Gastroesophageal sphincter (tissue), 4 donors: ENCODE results near the gene IER3. TPM values are rescaled to one million over a fixed set of nuclear protein-coding genes. Genes with fewer than 3 reads are reported as not detected.

Experiments used
- ATAC-seq: fragments of 150-250 bp; one replicate; pipeline ENCODE4 v1.9.1; 2016; ENCODE audit warnings: mild to moderate bottlenecking, moderate library complexity
- H3K27ac ChIP-seq, 4 donors: fragments of 200-600 bp; sonication (generic) in 3 of 4; 1 replicate in 3 of 4; 2 replicates in 1 of 4; pipeline ENCODE4 v1.5.1; 2016 to 2019
- H3K27me3 ChIP-seq: fragments of 200-600 bp; sonication (generic); one replicate; pipeline ENCODE4 v1.5.1; 2019
- H3K36me3 ChIP-seq, 2 donors: fragments of 200-600 bp; sonication (generic); one replicate each; pipeline ENCODE4 v1.5.1; 2019; ENCODE audit warnings: control low read depth in 1 of 2
- H3K4me1 ChIP-seq, 3 donors: fragments of 200-600 bp; sonication (generic); 1 replicate in 2 of 3; 2 replicates in 1 of 3; pipeline ENCODE4 v1.5.1; 2016 to 2019; ENCODE audit warnings: control low read depth in 2 of 3
- H3K4me3 ChIP-seq, 2 donors: fragments of 200-600 bp; sonication (generic); one replicate each; pipeline ENCODE4 v1.5.1; 2019; ENCODE audit warnings: mild to moderate bottlenecking in 1 of 2, moderate library complexity in 1 of 2
- H3K9me3 ChIP-seq, 3 donors: fragments of 200-600 bp; sonication (generic); one replicate each; pipeline ENCODE4 v1.5.1; 2017 to 2019; ENCODE audit warnings: control low read depth in 2 of 3
- EP300 ChIP-seq: sonication (generic); formaldehyde crosslinking; IDR thresholded peaks from one replicate; pipeline ENCODE4 v1.6.1; 2017; ENCODE audit warnings: antibody characterized with exemption, mild to moderate bottlenecking
- POLR2A ChIP-seq, 2 donors: fragments of 450-650 bp; IDR thresholded peaks; one replicate each; pipeline ENCODE4 v1.6.1; 2017; ENCODE audit warnings: antibody characterized with exemption in 2 of 2, mild to moderate bottlenecking in 2 of 2, moderate library complexity in 1 of 2
- POLR2AphosphoS5 ChIP-seq: sonication (generic); formaldehyde crosslinking; IDR thresholded peaks from one replicate; pipeline ENCODE4 v1.6.1; 2017; ENCODE audit warnings: antibody characterized with exemption
- WGBS, 2 donors: methylation state at CpG; one replicate each; pipeline ENCODE4 v1.1.5; 2018; ENCODE audit warnings: low coverage in 1 of 2; 5-methylcytosine and 5-hydroxymethylcytosine counted together
- total RNA-seq, 4 donors: library from RNA; depleted of rRNA; stranded (reverse); fragments of >200 nt; gene quantifications; one replicate each; pipeline ENCODE4 v1.1.0, GENCODE V29; 2016
- TF ChIP-seq, protein P1 (sequence below), 4 experiments: fragments of 200-600 bp in 2 of 4; fragments of 450-650 bp in 2 of 4; sonication (generic) in 1 of 4; IDR thresholded peaks; one replicate each; pipeline ENCODE4 v1.5.1; 2017 to 2019; ENCODE audit warnings: antibody characterized with exemption in 4 of 4, mild to moderate bottlenecking in 2 of 4, moderate library complexity in 2 of 4

The IER3 gene
- total RNA-seq, 4 donors from 2014 or later: 5.6 to 31.9 (median 11.3) TPM

DNA sequence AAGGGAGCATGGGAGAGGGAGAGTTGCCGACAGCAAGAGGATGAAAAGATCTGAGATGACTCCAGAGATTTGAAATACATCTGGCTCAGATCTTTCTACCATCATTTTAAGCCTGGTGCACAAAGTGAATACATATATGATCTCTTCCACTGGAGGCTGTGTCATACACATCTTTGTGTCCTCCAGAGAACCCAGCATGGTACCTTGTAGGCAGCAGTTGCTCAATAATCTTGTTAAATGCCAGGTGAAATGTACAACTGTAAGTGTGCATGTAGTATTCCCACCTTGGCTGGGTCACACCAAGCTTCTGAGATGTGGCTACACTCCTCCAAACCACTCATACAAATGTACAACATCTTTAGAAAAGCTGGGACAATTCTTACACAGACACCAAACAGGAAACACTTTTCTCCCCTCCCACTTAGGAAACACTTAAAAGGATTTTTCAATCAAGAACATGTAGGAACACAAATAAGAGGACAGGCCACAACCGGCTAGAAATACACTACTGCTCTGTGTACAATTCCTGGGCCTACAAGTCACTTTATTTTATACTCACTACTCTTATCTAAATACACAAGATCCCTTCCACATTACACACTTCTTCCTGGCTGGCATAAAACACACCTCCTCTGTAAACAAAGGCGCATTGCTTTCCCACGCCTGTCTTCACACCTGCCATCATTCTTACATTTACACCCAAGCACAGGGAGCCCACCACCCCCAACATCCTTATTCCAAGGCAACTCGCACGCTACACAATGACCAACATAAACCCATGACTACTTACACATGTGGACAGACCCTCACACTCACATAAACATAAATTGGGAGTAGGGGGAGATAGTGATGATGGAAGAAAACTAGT is 3.8 kb upstream of the IER3 start:
- Histone ChIP-seq H3K4me3 (no peak overlapping the region), H3K4me1 (peaks cover 0 to 47% (median 8%) of the 10 kb centered on the region in 3 donors), H3K27ac (peak overlapping the region in 2 of 4 donors; percentile 23 to 45), H3K36me3 (no peaks in the 10 kb centered on the region), H3K9me3 (no peaks in the 10 kb centered on the region), H3K27me3 (no peaks in the 10 kb centered on the region)
- ATAC-seq: no peak
- 46 to 79% methylated on average over 3 to 6 of the region's 6 CpGs for WGBS, 2 donors
- TF ChIP-seq, protein P1, sequence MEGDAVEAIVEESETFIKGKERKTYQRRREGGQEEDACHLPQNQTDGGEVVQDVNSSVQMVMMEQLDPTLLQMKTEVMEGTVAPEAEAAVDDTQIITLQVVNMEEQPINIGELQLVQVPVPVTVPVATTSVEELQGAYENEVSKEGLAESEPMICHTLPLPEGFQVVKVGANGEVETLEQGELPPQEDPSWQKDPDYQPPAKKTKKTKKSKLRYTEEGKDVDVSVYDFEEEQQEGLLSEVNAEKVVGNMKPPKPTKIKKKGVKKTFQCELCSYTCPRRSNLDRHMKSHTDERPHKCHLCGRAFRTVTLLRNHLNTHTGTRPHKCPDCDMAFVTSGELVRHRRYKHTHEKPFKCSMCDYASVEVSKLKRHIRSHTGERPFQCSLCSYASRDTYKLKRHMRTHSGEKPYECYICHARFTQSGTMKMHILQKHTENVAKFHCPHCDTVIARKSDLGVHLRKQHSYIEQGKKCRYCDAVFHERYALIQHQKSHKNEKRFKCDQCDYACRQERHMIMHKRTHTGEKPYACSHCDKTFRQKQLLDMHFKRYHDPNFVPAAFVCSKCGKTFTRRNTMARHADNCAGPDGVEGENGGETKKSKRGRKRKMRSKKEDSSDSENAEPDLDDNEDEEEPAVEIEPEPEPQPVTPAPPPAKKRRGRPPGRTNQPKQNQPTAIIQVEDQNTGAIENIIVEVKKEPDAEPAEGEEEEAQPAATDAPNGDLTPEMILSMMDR (IDR thresholded peaks at IDR 0.05): no peak
- TF ChIP-seq EP300 (no peak), POLR2AphosphoS5 (no peak), POLR2A (IDR thresholded peaks at IDR 0.05) (no peak)

DNA sequence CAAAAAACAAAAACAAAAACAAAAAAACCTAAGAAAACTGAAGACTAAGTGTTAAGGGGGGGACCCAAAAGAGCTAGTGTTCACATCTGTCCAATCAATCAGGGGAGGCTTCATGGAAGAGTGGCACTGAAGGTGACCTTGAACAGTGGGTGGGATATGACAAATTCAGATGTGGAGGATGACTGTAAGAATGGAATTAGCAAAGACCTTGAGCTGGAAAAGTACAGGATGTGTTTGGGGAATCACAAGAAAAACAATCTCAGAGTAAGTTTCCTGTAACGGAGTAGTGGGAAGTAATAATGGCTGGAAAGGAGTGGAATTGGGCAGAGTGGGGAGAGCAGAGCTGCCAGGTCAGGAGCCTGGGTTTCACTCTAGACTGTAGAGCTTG is 2.9 kb upstream of the IER3 start:
- Histone ChIP-seq H3K27ac (peak overlapping the region in 1 of 4 donors; percentile 39), H3K36me3 (no peaks in the 10 kb centered on the region), H3K27me3 (no peaks in the 10 kb centered on the region), H3K4me1 (peaks cover 0 to 43% (median 6%) of the 10 kb centered on the region in 3 donors), H3K9me3 (no peaks in the 10 kb centered on the region), H3K4me3 (no peak overlapping the region)
- WGBS, 2 donors: 50 to 79% methylated on average over 1 of the region's 1 CpG
- TF ChIP-seq, protein P1 (IDR thresholded peaks at IDR 0.05): no peak
- TF ChIP-seq POLR2AphosphoS5 (no peak), EP300 (no peak)
- ATAC-seq: no peak

DNA sequence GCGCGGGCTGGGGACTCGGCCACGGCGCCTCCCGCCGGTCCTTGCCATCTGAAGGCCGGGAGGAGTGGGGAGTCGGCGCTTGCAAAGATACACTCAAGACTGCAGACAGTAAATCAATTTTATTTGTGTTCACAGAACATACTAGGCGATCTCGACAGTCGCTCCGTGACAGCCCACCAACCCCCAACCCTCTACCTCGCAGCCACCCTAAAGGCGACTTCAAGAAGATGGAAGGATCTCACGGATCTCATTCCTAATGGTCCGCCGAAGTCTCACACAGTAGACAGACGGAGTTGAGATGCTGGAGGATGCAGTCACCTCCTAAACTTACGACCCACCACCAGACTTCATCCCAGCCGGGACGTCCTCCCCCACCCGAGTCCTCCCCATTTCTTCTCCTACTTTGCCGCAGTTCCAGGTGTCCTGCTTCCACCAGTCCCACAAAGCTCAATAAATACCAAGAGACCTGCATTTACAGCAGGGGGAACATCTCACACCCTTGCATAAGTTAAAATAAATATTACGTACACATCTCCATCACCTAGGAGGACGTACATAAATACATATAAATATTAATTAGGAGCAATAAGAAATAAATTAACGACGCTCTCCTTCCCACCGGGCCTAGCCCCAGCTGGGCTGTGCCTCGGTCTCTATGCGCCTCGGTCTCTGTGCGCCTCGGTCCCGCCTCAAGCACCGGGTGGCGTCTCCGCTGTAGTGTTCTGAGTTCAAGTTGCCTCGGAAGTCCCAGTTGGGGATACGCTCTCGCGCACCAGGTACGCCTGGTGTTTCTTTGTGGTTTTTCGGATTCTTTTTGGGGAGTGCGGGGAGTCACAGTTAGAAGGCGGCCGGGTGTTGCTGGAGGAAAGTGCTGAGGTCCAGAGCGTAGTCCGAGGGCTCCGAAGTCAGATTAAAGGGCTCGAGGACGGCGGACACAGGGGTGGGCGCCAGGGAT is 971 bp downstream of the IER3 start:
- WGBS, 2 donors: 6 to 19% methylated on average over 7 to 30 of the region's 55 CpGs
- peaks cover 0 to 57% (median 11%) of the 10 kb centered on the region in 3 donors for H3K4me1 ChIP-seq
- peak overlapping the region; percentile 84 to 96 (median 90) for H3K27ac ChIP-seq
- ATAC-seq: no peak
- peak overlapping the region; percentile 86 to 92 for H3K4me3 ChIP-seq
- TF ChIP-seq POLR2AphosphoS5 (no peak), EP300 (no peak), POLR2A (IDR thresholded peaks at IDR 0.05) (no peak)
- TF ChIP-seq, protein P1 (IDR thresholded peaks at IDR 0.05): no peak
- H3K9me3 ChIP-seq: no peaks in the 10 kb centered on the region
- no peaks in the 10 kb centered on the region for H3K27me3 ChIP-seq
- H3K36me3 ChIP-seq: peaks cover 0 to 23% of the 10 kb centered on the region in 2 donors

- ATAC-seq: peak; percentile 95
- Histone ChIP-seq H3K4me3 (peak within 1 kb of the TSS; percentile 86 to 92), H3K9me3 (no peaks in the 10 kb centered on the region), H3K27ac (peak within 1 kb of the TSS; percentile 84 to 96 (median 90)), H3K4me1 (peaks cover 0 to 66% (median 11%) of the 10 kb centered on the region in 3 donors), H3K36me3 (peaks cover 0 to 31% of the 10 kb centered on the region in 2 donors), H3K27me3 (no peaks in the 10 kb centered on the region)
- 0% methylated on average over 6 to 8 of the region's 66 CpGs for WGBS, 2 donors
- peak; percentile 97 for TF ChIP-seq POLR2AphosphoS5
- peak; percentile 53 to 57 for TF ChIP-seq POLR2A (IDR thresholded peaks at IDR 0.05)
- TF ChIP-seq, protein P1 (IDR thresholded peaks at IDR 0.05): no peak
- no peak for TF ChIP-seq EP300
Measured at GRCh38 chr6:30742316-30743098, 1.8 kb downstream of the IER3 start, which contains the start of gene FLOT1. FLOT1 (minus strand) TSS chr6:30742687; CDS start chr6:30742189, 498 bp downstream.
